Activated CD4-positive, alpha-beta T cell treated with anti-CD3 and anti-CD28 coated beads, Interleukin-2, amount 50 U/mL, for 16 hours (primary cell): ENCODE measurements around the gene PHACTR3.
"Not testable (repeated sequence)": the region's sequence is repeated elsewhere in the genome, so short reads cannot be mapped to it uniquely, and the experiment has no call there.

Experiments used
- DNase-seq: peaks from one replicate; pipeline ENCODE4 v3.0.0-alpha.2; 2020

Gene PHACTR3

GRCh38 chr20:59603781-59604541 lies at the start of gene PHACTR3:
PHACTR3 (plus strand) TSS chr20:59604540; CDS start chr20:59605015, 475 bp downstream.
- DNase-seq = no peak

- not testable (repeated sequence) for DNase-seq
These were observed 46.4 kb upstream of the PHACTR3 start for GRCh38 chr20:59557733-59558529.

- no peak for DNase-seq
These were observed 45.1 kb upstream of the PHACTR3 start for GRCh38 chr20:59559024-59559817.

GRCh38 chr20:59559863-59560262 lies 44.5 kb upstream of the PHACTR3 start:
- DNase-seq = no peak

GRCh38 chr20:59560588-59561227 lies 43.6 kb upstream of the PHACTR3 start:
- DNase-seq = no peak

GRCh38 chr20:59561228-59561605 lies 43.1 kb upstream of the PHACTR3 start:
- no peak for DNase-seq

- no peak for DNase-seq
These were observed 42.6 kb upstream of the PHACTR3 start for GRCh38 chr20:59561614-59562277.

- DNase-seq = no peak
These were observed 40.2 kb upstream of the PHACTR3 start for GRCh38 chr20:59564171-59564570.

- no peak for DNase-seq
These were observed 39.4 kb upstream of the PHACTR3 start for GRCh38 chr20:59564943-59565342.

GRCh38 chr20:59565768-59566461 lies 38.4 kb upstream of the PHACTR3 start:
- no peak for DNase-seq

GRCh38 chr20:59566631-59567524 lies 37.5 kb upstream of the PHACTR3 start:
- no peak for DNase-seq

- no peak for DNase-seq
These were observed 36.5 kb upstream of the PHACTR3 start for GRCh38 chr20:59567585-59568508.

GRCh38 chr20:59568509-59569024 lies 35.8 kb upstream of the PHACTR3 start:
- DNase-seq = no peak

- no peak for DNase-seq
These were observed 35.0 kb upstream of the PHACTR3 start for GRCh38 chr20:59569305-59569704.

- DNase-seq = no peak
These were observed 33.2 kb upstream of the PHACTR3 start for GRCh38 chr20:59571151-59571550.

GRCh38 chr20:59571551-59572314 lies 32.6 kb upstream of the PHACTR3 start:
- peak; percentile 56 for DNase-seq

- DNase-seq = no peak
These were observed 31.8 kb upstream of the PHACTR3 start for GRCh38 chr20:59572515-59572914.

GRCh38 chr20:59573837-59574236 lies 30.5 kb upstream of the PHACTR3 start:
- DNase-seq = no peak
